Trophoblast cell (in vitro differentiated cells and primary cell): ENCODE results near the gene MRTFA.

Experiments used
- DNase-seq, 2 donors: peaks; one replicate each; pipeline ENCODE4 v3.0.0-alpha.2; 2016
- H2AFZ ChIP-seq: 2 replicates; pipeline ENCODE4 v1.6.1; 2013; ENCODE audit warnings: low read length, moderate library complexity, mild to moderate bottlenecking; ENCODE audit not compliant: insufficient read depth, poor library complexity
- H2AK5ac ChIP-seq: 2 replicates; pipeline ENCODE4 v1.6.1; 2013; ENCODE audit warnings: mild to moderate bottlenecking, low read length
- H2BK120ac ChIP-seq: 2 replicates; pipeline ENCODE4 v1.6.1; 2013; ENCODE audit warnings: low read length, mild to moderate bottlenecking, moderate library complexity; ENCODE audit not compliant: insufficient read depth, poor library complexity
- H2BK12ac ChIP-seq: 2 replicates; pipeline ENCODE4 v1.6.1; 2013; ENCODE audit warnings: mild to moderate bottlenecking, low read length, moderate library complexity
- H2BK5ac ChIP-seq: 2 replicates; pipeline ENCODE4 v1.6.1; 2013; ENCODE audit warnings: low read length, low read depth, moderate library complexity, mild to moderate bottlenecking; ENCODE audit not compliant: poor library complexity
- H3K14ac ChIP-seq: 2 replicates; pipeline ENCODE4 v1.6.1; 2013; ENCODE audit warnings: mild to moderate bottlenecking, low read length
- H3K18ac ChIP-seq: 2 replicates; pipeline ENCODE4 v1.6.1; 2013; ENCODE audit warnings: mild to moderate bottlenecking, low read length
- H3K23ac ChIP-seq: 2 replicates; pipeline ENCODE4 v1.6.1; 2013; ENCODE audit warnings: low read length
- H3K27ac ChIP-seq: 2 replicates; pipeline ENCODE4 v1.5.1; 2013; ENCODE audit warnings: low read depth, mild to moderate bottlenecking, inconsistent platforms, low read length, moderate library complexity
- H3K27me3 ChIP-seq: 2 replicates; pipeline ENCODE4 v1.6.1; 2013; ENCODE audit warnings: inconsistent platforms, mild to moderate bottlenecking, low read length, moderate library complexity; ENCODE audit not compliant: insufficient read depth
- H3K36me3 ChIP-seq, 2 experiments: 1 replicate in 1 of 2; 2 replicates in 1 of 2; pipeline ENCODE4 v1.6.1; 2013; ENCODE audit warnings: low read length in 2 of 2, mild to moderate bottlenecking in 2 of 2, moderate library complexity in 1 of 2; ENCODE audit not compliant: insufficient read depth in 2 of 2, control insufficient read depth in 1 of 2
- H3K4ac ChIP-seq: 2 replicates; pipeline ENCODE4 v1.6.1; 2013; ENCODE audit warnings: low read depth, mild to moderate bottlenecking, low read length, moderate library complexity
- H3K4me1 ChIP-seq, 2 experiments: 1 replicate in 1 of 2; 2 replicates in 1 of 2; pipeline ENCODE4 v1.6.1; 2013; ENCODE audit warnings: low read length in 2 of 2, mild to moderate bottlenecking in 2 of 2, moderate library complexity in 1 of 2; ENCODE audit not compliant: insufficient read depth in 2 of 2, control insufficient read depth in 1 of 2
- H3K4me2 ChIP-seq: 2 replicates; pipeline ENCODE4 v1.6.1; 2013; ENCODE audit warnings: inconsistent platforms, mild to moderate bottlenecking, low read length, moderate library complexity
- H3K4me3 ChIP-seq: 2 replicates; pipeline ENCODE4 v1.5.1; 2013; ENCODE audit warnings: mild to moderate bottlenecking, low read depth, low read length, inconsistent platforms
- H3K79me1 ChIP-seq: one replicate; pipeline ENCODE4 v1.6.1; 2013; ENCODE audit warnings: low read length
- H3K79me2 ChIP-seq: 2 replicates; pipeline ENCODE4 v1.6.1; 2013; ENCODE audit warnings: low read length, mild to moderate bottlenecking; ENCODE audit not compliant: control insufficient read depth, insufficient read depth, poor library complexity
- H3K9ac ChIP-seq: 2 replicates; pipeline ENCODE4 v1.6.1; 2013; ENCODE audit warnings: mild to moderate bottlenecking, low read length
- H3K9me3 ChIP-seq: 2 replicates; pipeline ENCODE4 v1.6.1; 2013; ENCODE audit warnings: low read depth, mild to moderate bottlenecking, control low read depth, inconsistent platforms, low read length; ENCODE audit not compliant: insufficient read depth
- H4K12ac ChIP-seq: 2 replicates; pipeline ENCODE4 v1.6.1; 2013; ENCODE audit warnings: low read depth, mild to moderate bottlenecking, low read length, moderate library complexity
- H4K8ac ChIP-seq: 2 replicates; pipeline ENCODE4 v1.6.1; 2013; ENCODE audit warnings: low read depth, mild to moderate bottlenecking, low read length, moderate library complexity
- H4K91ac ChIP-seq: one replicate; pipeline ENCODE4 v1.6.1; 2013; ENCODE audit warnings: low read depth, mild to moderate bottlenecking, low read length, moderate library complexity
- WGBS: extraction: QIAGEN DNeasy Blood & Tissue Kit; methylation state at CpG from one replicate; pipeline ENCODE4 v1.1.7; 2013; ENCODE audit warnings: missing lambda C conversion rate; ENCODE audit not compliant: insufficient read length, insufficient coverage; ENCODE audit errors: extremely low coverage; 5-methylcytosine and 5-hydroxymethylcytosine counted together

The MRTFA gene

GRCh38 chr22:40473703-40474102 is 162.8 kb downstream of the MRTFA start:
- Histone ChIP-seq H3K79me2 (peaks cover 2% of the 10 kb centered on the region), H2BK120ac (no peak overlapping the region), H4K12ac (no peak overlapping the region), H4K8ac (no peak overlapping the region), H2AFZ (no peak overlapping the region), H3K9ac (no peak overlapping the region), H3K4me2 (no peak overlapping the region), H4K91ac (no peak overlapping the region), H3K79me1 (peaks cover 2% of the 10 kb centered on the region), H3K27me3 (no peaks in the 10 kb centered on the region), H2AK5ac (no peak overlapping the region), H2BK5ac (no peak overlapping the region), H3K18ac (no peak overlapping the region), H3K4ac (no peak overlapping the region), H3K4me1 (peaks cover 4 to 13% of the 10 kb centered on the region in 2 experiments), H3K14ac (no peak overlapping the region), H3K23ac (no peak overlapping the region), H3K4me3 (no peak overlapping the region), H3K27ac (no peak overlapping the region), H3K36me3 (peaks cover 2 to 5% of the 10 kb centered on the region in 2 experiments), H2BK12ac (no peak overlapping the region), H3K9me3 (no peaks in the 10 kb centered on the region)
- DNase-seq = no peak

- WGBS = no CpG with 5 or more reads among the region's 1 CpG
- Histone ChIP-seq H3K27ac (no peak overlapping the region), H3K36me3 (peaks cover 2 to 5% of the 10 kb centered on the region in 2 experiments)
These were observed 163.9 kb downstream of the MRTFA start for GRCh38 chr22:40472579-40472978.

DNA sequence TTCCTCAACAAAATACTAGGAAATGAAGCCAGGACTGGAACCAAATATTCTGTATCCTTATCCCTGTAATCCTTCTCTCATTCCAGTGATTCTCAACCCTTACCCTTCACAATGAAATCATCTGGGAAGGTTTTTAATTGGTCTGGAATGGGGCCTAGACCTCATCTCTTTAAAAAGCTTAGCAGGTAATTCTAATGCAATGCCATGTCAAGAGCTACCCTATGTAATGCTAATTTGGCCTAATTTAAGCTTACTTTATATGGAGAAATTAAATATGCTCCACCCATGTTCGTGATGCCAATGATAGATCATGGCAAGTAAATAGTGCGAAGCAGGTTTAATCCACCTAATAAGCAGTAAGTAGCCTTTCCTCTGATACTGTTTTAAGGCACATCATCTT is 164.5 kb downstream of the MRTFA start:
- Histone ChIP-seq H3K9ac (no peak overlapping the region), H3K36me3 (peaks cover 2 to 5% of the 10 kb centered on the region in 2 experiments), H2BK120ac (no peak overlapping the region), H3K27ac (no peak overlapping the region), H3K27me3 (no peaks in the 10 kb centered on the region), H2AK5ac (no peak overlapping the region), H3K14ac (no peak overlapping the region), H3K4me1 (peaks cover 0 to 7% of the 10 kb centered on the region in 2 experiments), H3K4me2 (no peak overlapping the region), H3K9me3 (no peaks in the 10 kb centered on the region), H3K18ac (no peak overlapping the region), H3K23ac (no peak overlapping the region), H4K8ac (no peak overlapping the region), H3K4me3 (no peak overlapping the region), H4K12ac (no peak overlapping the region), H2BK12ac (no peak overlapping the region), H2AFZ (no peak overlapping the region), H3K79me2 (peaks cover 2% of the 10 kb centered on the region), H3K4ac (no peak overlapping the region), H4K91ac (no peak overlapping the region), H2BK5ac (no peak overlapping the region), H3K79me1 (peaks cover 2% of the 10 kb centered on the region)
- DNase-seq = peak in 1 of 2 donors; percentile 33
- WGBS = no CpG with 5 or more reads among the region's 2 CpGs

More at GRCh38 chr22:40472579-40472978, 163.9 kb downstream of the MRTFA start:
- Histone ChIP-seq H2BK5ac (no peak overlapping the region), H3K9ac (no peak overlapping the region), H3K79me2 (peaks cover 2% of the 10 kb centered on the region), H3K4ac (no peak overlapping the region), H3K23ac (no peak overlapping the region), H3K27me3 (no peaks in the 10 kb centered on the region), H2BK120ac (no peak overlapping the region), H3K9me3 (no peaks in the 10 kb centered on the region), H2AFZ (no peak overlapping the region), H2AK5ac (no peak overlapping the region), H4K8ac (no peak overlapping the region), H3K4me1 (peaks cover 0 to 8% of the 10 kb centered on the region in 2 experiments), H2BK12ac (no peak overlapping the region), H3K18ac (no peak overlapping the region), H4K12ac (no peak overlapping the region), H3K4me2 (no peak overlapping the region), H3K79me1 (peaks cover 2% of the 10 kb centered on the region), H4K91ac (no peak overlapping the region), H3K14ac (no peak overlapping the region), H3K4me3 (no peak overlapping the region)
- DNase-seq = no peak

DNA sequence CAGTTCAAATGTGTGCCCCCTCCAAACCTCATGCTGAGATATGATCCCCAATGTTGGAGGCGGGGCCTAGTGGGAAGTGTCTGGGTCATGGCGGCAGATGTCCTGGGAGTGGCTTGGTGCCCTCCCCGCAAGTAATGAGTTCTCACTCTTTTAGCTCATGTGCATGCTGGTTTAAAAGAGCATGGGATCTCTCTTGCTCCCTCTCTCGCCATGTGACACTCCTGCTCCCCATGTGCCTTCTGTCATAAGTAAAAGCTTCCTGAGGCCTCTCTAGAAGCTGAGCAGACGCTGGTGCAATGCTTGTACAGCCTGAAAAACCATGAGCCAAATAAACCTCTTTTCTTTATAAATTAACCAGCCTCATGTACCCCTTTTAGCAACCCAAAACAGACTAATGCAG is 167.3 kb downstream of the MRTFA start:
- no peak overlapping the region for H3K14ac ChIP-seq
- no peaks in the 10 kb centered on the region for H3K79me1 ChIP-seq
- no peak overlapping the region for H2BK5ac ChIP-seq
- no peak overlapping the region for H3K9ac ChIP-seq
- no peak overlapping the region for H3K4me3 ChIP-seq
- H3K23ac ChIP-seq = no peak overlapping the region
- peak overlapping the region; percentile 47 for H3K4ac ChIP-seq
- no peak overlapping the region for H3K27ac ChIP-seq
- no peaks in the 10 kb centered on the region for H3K27me3 ChIP-seq
- H2BK120ac ChIP-seq = no peak overlapping the region
- H2AK5ac ChIP-seq = no peak overlapping the region
- H3K4me2 ChIP-seq = no peak overlapping the region
- no peak overlapping the region for H4K12ac ChIP-seq
- H2AFZ ChIP-seq = no peak overlapping the region
- no peak overlapping the region for H4K8ac ChIP-seq
- peaks cover 0 to 3% of the 10 kb centered on the region in 2 experiments for H3K4me1 ChIP-seq
- DNase-seq = no peak
- no peak overlapping the region for H2BK12ac ChIP-seq
- no CpG with 5 or more reads among the region's 5 CpGs for WGBS
- no peaks in the 10 kb centered on the region for H3K9me3 ChIP-seq
- H3K79me2 ChIP-seq = peaks cover 2% of the 10 kb centered on the region
- no peak overlapping the region for H3K18ac ChIP-seq
- H3K36me3 ChIP-seq = peaks cover 0 to 2% of the 10 kb centered on the region in 2 experiments
- no peak overlapping the region for H4K91ac ChIP-seq
